Fibroblast of mammary gland (primary cell): Measurements from ENCODE around the gene SERPINE1.

ENCODE experiments used
- DNase-seq: peaks from one replicate; pipeline ENCODE4 v3.0.0-alpha.2; 2010; ENCODE audit warnings: low read depth
- H3K4me3 ChIP-seq: 2 replicates; pipeline ENCODE4 v1.5.1; 2011; ENCODE audit warnings: low read depth, mild to moderate bottlenecking, low read length, moderate library complexity; ENCODE audit not compliant: control insufficient read depth
- TF ChIP-seq, protein P1 (sequence below): conservative IDR thresholded peaks from 2 replicates; pipeline ENCODE4 v1.5.1; 2011; ENCODE audit warnings: low read depth, low read length, inconsistent platforms; ENCODE audit not compliant: control insufficient read depth, insufficient read depth

SERPINE1 gene

DNA sequence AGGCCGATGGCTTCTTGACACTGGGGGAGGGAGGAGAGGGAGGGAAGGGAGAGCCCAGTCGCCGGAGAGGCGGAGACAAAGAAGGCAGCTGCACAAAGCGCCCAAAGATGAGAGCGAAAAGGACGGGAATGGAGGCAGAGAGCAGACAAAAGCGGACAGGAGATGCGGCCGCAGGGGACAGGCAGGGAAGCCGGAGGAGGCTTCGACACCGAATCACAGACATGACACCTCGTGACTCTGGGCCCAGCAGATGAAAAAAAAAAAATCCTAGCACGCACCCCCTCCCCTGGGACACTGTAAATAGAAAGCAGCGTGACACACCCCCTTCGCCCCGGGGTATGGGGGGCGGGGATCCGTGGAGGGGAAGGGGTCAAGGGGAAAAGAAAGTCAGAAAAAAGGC, 52.2 kb downstream of the SERPINE1 start:
- no peak for DNase-seq
- TF ChIP-seq, protein P1, sequence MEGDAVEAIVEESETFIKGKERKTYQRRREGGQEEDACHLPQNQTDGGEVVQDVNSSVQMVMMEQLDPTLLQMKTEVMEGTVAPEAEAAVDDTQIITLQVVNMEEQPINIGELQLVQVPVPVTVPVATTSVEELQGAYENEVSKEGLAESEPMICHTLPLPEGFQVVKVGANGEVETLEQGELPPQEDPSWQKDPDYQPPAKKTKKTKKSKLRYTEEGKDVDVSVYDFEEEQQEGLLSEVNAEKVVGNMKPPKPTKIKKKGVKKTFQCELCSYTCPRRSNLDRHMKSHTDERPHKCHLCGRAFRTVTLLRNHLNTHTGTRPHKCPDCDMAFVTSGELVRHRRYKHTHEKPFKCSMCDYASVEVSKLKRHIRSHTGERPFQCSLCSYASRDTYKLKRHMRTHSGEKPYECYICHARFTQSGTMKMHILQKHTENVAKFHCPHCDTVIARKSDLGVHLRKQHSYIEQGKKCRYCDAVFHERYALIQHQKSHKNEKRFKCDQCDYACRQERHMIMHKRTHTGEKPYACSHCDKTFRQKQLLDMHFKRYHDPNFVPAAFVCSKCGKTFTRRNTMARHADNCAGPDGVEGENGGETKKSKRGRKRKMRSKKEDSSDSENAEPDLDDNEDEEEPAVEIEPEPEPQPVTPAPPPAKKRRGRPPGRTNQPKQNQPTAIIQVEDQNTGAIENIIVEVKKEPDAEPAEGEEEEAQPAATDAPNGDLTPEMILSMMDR = no peak
- no peak overlapping the region for H3K4me3 ChIP-seq

DNA sequence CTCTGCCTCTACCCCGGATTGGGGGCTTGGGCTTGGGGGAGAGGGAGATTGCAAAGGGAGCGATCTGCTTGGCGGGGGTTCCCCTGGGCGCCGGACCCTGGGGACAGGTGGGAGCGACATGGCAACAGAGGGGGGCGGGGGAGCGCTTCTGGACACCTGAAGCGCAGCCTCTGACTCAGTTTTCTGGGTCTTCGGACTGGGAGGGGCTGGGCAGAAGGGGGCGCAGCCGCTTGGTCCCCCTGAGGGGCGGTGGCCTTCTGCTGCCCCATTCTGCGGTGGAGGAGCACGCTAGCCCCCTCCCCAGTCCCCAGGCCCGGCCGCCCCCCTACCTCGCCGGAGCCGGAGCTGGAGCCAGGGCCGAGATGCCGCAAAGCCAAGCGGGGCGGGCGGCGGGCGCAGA, 52.8 kb downstream of the SERPINE1 start:
- DNase-seq = no peak
- H3K4me3 ChIP-seq = no peak overlapping the region
- TF ChIP-seq, protein P1 = no peak

DNA sequence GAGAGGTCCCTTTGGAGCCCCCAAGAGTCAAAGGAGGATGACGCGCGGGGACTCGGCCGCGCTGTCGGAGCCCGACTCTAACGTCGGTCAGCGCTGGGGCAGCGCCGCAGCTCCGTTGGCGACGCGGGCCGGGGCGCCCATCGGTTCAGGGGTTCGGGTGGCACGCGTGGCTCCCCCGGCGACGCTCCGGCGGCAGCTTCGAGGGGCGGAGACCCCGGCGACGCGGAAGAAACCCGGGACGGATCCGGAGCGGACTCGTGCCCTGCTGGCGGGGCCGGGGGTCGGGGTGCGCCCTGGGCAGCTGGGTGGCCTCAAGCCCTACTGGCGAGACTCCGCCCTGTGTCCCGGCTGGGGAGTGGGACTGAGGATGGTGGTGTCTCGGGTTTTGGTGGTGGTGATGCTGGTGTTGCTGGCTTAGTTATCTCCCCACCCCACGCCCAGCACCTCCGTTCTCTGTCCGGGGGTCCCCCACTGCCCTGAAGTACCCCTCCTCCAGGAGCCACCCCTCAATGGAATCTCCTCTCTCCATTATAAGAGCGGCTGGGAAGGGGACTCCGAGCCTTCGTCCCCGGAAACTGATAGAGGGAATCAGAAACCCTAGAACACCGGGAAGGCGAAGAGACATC, 53.3 kb downstream of the SERPINE1 start, which contains the start of gene NAT16:
Gene NAT16 (minus strand): TSS at position 164 of the 626 bp plus-strand sequence. CDS start 5,486 bp downstream, outside the sequence.
- TF ChIP-seq, protein P1 = no peak

DNA sequence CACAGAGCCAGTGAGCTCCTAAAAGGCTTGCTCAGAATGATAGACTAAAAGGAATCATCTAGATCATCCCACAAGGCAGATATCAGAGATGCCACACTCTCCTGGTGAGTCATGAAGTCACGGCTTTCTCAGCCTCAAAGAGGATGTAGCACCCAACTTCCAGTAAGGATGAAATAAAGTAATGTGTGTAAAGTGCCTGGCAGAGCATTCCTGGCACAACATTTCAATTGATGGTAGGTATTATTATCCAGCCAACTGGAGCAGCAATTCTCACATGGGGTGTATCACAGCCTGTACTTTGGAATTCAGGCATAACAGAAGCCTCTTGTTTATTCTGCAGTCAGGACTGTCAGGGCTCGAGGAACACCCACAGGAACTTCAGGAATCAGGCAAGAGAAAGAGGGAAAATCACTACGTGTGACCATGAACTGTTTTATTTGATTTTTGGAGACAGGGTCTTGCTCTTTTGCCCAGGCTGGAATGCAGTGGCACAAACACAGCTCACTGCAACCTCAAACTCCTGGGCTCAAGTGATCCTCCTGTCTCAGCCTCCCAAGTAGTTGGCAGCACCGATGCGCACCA, 58.4 kb downstream of the SERPINE1 start:
- DNase-seq = peak; percentile 49
- no peak overlapping the region for H3K4me3 ChIP-seq
- TF ChIP-seq, protein P1 = no peak

More for the DNA sequence above, 53.3 kb downstream of the SERPINE1 start, which contains the start of gene NAT16:
- no peak within 1 kb of the TSS for H3K4me3 ChIP-seq
- DNase-seq = no peak

DNA sequence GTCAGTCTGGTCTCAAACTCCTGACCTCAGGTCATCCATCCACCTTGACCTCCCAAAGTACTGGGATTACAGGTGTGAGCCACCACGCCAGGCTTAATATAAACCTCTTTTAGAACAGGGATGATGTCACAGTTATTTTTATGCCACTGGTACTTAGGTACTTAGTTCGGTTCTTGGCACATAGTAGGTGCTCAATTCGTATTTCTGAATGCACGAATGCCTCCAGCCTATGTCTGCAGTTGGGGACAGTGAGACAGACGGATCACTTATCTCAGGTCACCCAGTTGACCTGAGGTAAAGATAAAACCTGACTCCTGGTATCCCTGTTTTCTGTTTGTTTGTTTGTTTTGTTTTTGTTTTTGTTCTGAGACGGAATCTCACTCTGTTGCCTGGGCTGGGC, 59.3 kb downstream of the SERPINE1 start:
- H3K4me3 ChIP-seq = no peak overlapping the region
- TF ChIP-seq, protein P1 = no peak
- no peak for DNase-seq

DNA sequence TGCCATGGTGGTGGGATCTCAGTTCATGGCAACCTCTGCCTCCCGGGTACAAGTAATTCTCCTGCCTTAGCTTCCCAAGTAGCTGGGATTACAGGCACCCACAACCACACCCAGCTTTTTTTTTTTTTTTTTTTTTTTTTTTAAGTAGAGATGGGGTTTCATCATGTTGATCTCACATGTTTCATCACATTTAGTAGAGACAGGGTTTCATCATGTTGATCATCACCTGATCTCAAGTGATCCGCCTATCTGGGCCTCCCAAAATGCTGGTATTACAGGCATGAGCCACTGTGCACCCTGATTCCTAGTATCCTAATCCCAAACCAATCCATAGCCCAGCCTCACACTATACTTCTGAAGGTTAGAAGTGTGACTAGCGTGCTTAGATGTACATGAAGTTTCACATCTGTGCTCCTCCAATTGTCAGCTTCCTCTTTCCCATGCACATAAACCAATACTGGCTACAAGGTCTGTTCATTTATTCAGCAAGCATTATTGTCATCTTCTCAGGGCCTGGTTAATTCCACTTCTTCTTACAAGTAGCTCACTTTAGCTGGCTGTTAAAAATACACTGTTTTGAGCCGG, 60.0 kb downstream of the SERPINE1 start:
- no peak overlapping the region for H3K4me3 ChIP-seq
- DNase-seq = no peak
- TF ChIP-seq, protein P1 = no peak
